Caco-2 (cell line): ENCODE results near the gene SKOR2. TPM values are rescaled to one million over a fixed set of nuclear protein-coding genes. Genes with fewer than 3 reads are reported as not detected.

Experiments
- BruUV-seq: library from RNA; stranded (reverse); fragments of 400-500 nt; replicated peaks from 2 replicates; lab custom pipeline; 2021; lab: Mats Ljungman, UMichigan
- CTCF ChIA-PET: fragments of 300-600 bp; sonication (Branson Sonifier 250); formaldehyde crosslinking; loops from one replicate; lab custom pipeline; 2022; ENCODE audit warnings: antibody characterized with exemption; lab: Charles Lee
- POLR2A ChIA-PET: fragments of 300-600 bp; sonication (Branson Sonifier 250); formaldehyde crosslinking; loops from one replicate; lab custom pipeline; 2022; ENCODE audit warnings: antibody characterized with exemption; lab: Charles Lee
- DNase-seq, 2 experiments: peaks; one replicate each; pipeline versions ENCODE4 v3.0.0 to v3.0.0-alpha.2; 2020 to 2022
- H3K27me3 ChIP-seq: replicated peaks from 2 replicates; pipeline ENCODE4 v1.6.0; 2011; ENCODE audit warnings: low read length; ENCODE audit not compliant: control insufficient read depth, insufficient read depth
- H3K36me3 ChIP-seq: 2 replicates; pipeline ENCODE4 v1.5.1; 2011; ENCODE audit warnings: low read length; ENCODE audit not compliant: control insufficient read depth, insufficient read depth
- H3K4me1 ChIP-seq: fragments of 250-450 bp; sonication (Bioruptor Pico); 2 replicates; pipeline ENCODE4 v1.5.1; 2020; ENCODE audit warnings: mild to moderate bottlenecking
- H3K4me3 ChIP-seq: 2 replicates; pipeline ENCODE4 v1.5.1; 2011; ENCODE audit warnings: low read depth, mild to moderate bottlenecking, control low read depth, low read length
- H3K9me3 ChIP-seq: fragments of 250-450 bp; sonication (Bioruptor Pico); 2 replicates; pipeline ENCODE4 v1.5.1; 2020; ENCODE audit warnings: mild to moderate bottlenecking, moderate library complexity
- H3K27ac Mint-ChIP-seq: one replicate; pipeline ENCODE4 v1.8.0; 2022; ENCODE audit warnings: mixed read lengths; ENCODE audit not compliant: unreplicated experiment
- H3K27me3 Mint-ChIP-seq: one replicate; pipeline ENCODE4 v1.8.0; 2022; ENCODE audit warnings: mixed read lengths; ENCODE audit not compliant: insufficient read depth, unreplicated experiment
- H3K36me3 Mint-ChIP-seq: one replicate; pipeline ENCODE4 v1.8.0; 2022; ENCODE audit warnings: mild to moderate bottlenecking, mixed read lengths; ENCODE audit not compliant: insufficient read depth, unreplicated experiment
- H3K4me1 Mint-ChIP-seq: one replicate; pipeline ENCODE4 v1.8.0; 2022; ENCODE audit warnings: low read depth, mixed read lengths; ENCODE audit not compliant: unreplicated experiment
- H3K4me3 Mint-ChIP-seq: one replicate; pipeline ENCODE4 v1.8.0; 2022; ENCODE audit warnings: mild to moderate bottlenecking, moderate library complexity, mixed read lengths; ENCODE audit not compliant: unreplicated experiment
- H3K9me3 Mint-ChIP-seq: one replicate; pipeline ENCODE4 v1.8.0; 2022; ENCODE audit warnings: mixed read lengths; ENCODE audit not compliant: unreplicated experiment
- intact Hi-C: fragments of 100-400 bp; cut with micrococcal nuclease; formaldehyde crosslinking; loops from one replicate; pipeline ENCODE4 v1.10.0; 2022; ENCODE audit not compliant: unreplicated experiment
- total RNA-seq: library from RNA; stranded (reverse); gene quantifications from 2 replicates; pipeline ENCODE4 v1.2.3, GENCODE V29; 2022
- TF ChIP-seq, protein P1 (sequence below), 2 experiments: fragments of 200-600 bp in 1 of 2; IDR thresholded peaks; 1 replicate in 1 of 2; 2 replicates in 1 of 2; pipeline versions ENCODE4 v1.5.1 to v1.8.0; 2011 to 2022; ENCODE audit warnings: antibody characterized with exemption in 1 of 2, control low read depth in 1 of 2, inconsistent platforms in 1 of 2, low read depth in 1 of 2, low read length in 1 of 2, mild to moderate bottlenecking in 1 of 2, moderate library complexity in 1 of 2; ENCODE audit not compliant: insufficient read depth in 1 of 2, severe bottlenecking in 1 of 2, unreplicated experiment in 1 of 2

Gene SKOR2
- total RNA-seq, 1 experiment from 2014 or later = not detected

DNA sequence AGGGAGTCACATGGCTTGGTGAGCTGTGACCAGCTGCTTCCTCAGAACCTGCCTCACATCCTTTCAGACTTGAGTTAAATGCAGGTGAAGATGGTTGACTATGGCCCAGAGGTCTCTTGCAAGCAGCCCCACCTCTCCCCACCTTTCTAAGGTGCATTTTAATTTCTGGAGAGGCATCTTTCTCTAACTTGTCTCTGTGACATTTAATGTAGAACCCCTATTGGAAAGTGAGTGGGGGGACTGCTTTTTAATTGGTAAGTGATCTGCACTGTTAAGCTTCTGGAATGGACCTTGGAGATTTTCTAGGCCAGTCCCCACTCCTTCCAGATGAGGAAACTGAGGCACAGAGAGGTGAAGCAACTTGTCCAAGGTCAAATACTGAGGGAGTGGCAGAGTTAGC, 37.3 kb upstream of the SKOR2 start:
- no peak overlapping the region for H3K27ac Mint-ChIP-seq
- no peak overlapping the region for H3K4me3 ChIP-seq
- H3K4me3 Mint-ChIP-seq = no peak overlapping the region
- H3K4me1 ChIP-seq = no peaks in the 10 kb centered on the region
- H3K9me3 Mint-ChIP-seq = no peaks in the 10 kb centered on the region
- TF ChIP-seq, protein P1, sequence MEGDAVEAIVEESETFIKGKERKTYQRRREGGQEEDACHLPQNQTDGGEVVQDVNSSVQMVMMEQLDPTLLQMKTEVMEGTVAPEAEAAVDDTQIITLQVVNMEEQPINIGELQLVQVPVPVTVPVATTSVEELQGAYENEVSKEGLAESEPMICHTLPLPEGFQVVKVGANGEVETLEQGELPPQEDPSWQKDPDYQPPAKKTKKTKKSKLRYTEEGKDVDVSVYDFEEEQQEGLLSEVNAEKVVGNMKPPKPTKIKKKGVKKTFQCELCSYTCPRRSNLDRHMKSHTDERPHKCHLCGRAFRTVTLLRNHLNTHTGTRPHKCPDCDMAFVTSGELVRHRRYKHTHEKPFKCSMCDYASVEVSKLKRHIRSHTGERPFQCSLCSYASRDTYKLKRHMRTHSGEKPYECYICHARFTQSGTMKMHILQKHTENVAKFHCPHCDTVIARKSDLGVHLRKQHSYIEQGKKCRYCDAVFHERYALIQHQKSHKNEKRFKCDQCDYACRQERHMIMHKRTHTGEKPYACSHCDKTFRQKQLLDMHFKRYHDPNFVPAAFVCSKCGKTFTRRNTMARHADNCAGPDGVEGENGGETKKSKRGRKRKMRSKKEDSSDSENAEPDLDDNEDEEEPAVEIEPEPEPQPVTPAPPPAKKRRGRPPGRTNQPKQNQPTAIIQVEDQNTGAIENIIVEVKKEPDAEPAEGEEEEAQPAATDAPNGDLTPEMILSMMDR (IDR thresholded peaks at IDR 0.05; ENCODE audit: insufficient read depth in 1 of 2, low read depth in 1 of 2, low read length in 1 of 2, severe bottlenecking in 1 of 2, unreplicated experiment in 1 of 2) = no peak
- BruUV-seq = no TSS peak
- no peaks in the 10 kb centered on the region for H3K36me3 Mint-ChIP-seq
- no peaks in the 10 kb centered on the region for H3K36me3 ChIP-seq
- no peaks in the 10 kb centered on the region for H3K4me1 Mint-ChIP-seq
- no peaks in the 10 kb centered on the region for H3K27me3 ChIP-seq
- H3K9me3 ChIP-seq = no peaks in the 10 kb centered on the region
- intact Hi-C loops = no loop called here
- POLR2A ChIA-PET = no interaction called here
- DNase-seq = no peak
- CTCF ChIA-PET = no interaction called here
- peaks cover 13% of the 10 kb centered on the region for H3K27me3 Mint-ChIP-seq

DNA sequence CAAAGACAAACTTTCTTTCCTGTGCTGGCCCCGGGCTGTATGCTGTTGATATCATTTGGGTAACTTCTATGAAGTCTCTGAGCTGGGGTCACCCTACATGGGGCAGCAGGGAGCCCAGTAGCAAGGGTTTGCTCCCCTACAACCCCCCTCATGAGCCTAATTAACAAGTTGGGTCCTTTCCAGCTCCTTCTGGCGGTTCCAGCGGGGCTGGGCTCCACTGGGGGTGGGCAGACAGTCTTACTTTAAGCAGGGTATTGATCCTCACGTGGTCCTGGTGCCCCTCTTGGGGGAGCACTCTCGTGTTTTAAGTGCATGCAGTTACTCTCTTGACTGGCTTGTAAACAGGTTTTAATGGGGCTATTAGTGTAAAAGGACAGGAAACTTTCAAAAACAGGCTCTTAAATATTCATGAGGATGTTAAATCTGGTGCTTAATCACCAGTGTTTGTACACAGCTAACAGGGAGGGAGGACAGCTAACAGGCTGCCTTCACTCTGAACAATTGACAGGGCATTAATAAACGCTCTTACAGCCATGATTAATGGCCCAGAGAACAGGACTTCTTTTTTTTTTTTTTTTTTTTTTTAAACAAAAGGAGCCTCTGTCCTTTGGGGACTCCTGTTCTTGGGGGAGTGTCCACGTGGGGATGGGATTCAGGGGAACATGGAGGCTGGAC, 36.6 kb upstream of the SKOR2 start:
- Histone ChIP-seq H3K9me3 (no peaks in the 10 kb centered on the region), H3K27me3 (no peaks in the 10 kb centered on the region), H3K4me1 (no peaks in the 10 kb centered on the region), H3K4me3 (no peak overlapping the region), H3K36me3 (no peaks in the 10 kb centered on the region)
- intact Hi-C loops = no loop called here
- POLR2A ChIA-PET = no interaction called here
- no peak for DNase-seq
- BruUV-seq = no TSS peak
- TF ChIP-seq, protein P1 (IDR thresholded peaks at IDR 0.05; ENCODE audit: insufficient read depth in 1 of 2, low read depth in 1 of 2, low read length in 1 of 2, severe bottlenecking in 1 of 2, unreplicated experiment in 1 of 2) = no peak
- Mint-ChIP-seq H3K9me3 (no peaks in the 10 kb centered on the region), H3K4me1 (no peaks in the 10 kb centered on the region), H3K36me3 (no peaks in the 10 kb centered on the region), H3K27ac (no peak overlapping the region), H3K4me3 (no peak overlapping the region), H3K27me3 (peaks cover 16% of the 10 kb centered on the region)
- CTCF ChIA-PET = no interaction called here

DNA sequence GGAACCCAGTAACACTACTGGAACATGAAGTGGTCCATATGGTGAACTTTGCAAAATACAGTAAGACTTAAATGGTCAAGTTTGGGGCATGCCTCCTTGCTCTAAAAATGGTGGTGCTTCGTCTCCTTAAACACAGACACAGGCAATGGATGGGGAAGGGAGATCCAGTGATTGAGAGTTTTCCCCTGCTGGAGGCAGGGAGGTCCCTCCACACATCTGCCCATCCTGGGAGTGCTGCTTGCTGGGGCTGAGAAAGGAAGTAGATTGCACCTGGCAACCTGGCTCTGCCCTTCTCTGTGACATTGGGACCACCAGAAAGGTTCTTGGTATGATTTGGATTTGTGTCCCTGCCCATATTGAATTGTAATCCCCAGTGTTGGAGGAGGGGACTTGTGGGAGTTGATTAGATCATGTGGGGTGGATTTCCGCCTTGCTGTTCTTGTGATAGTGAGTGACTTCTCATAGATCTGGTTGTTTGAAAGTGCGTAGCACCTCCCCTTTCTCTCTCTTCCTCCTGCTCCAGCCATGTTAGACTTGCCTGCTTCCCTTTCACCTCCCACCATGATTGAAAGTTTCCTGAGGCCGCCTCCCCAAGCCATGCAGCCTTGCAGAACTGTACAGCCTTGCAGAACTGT, 35.4 kb upstream of the SKOR2 start:
- Mint-ChIP-seq H3K4me1 (no peaks in the 10 kb centered on the region), H3K27ac (no peak overlapping the region), H3K4me3 (no peak overlapping the region), H3K36me3 (no peaks in the 10 kb centered on the region), H3K27me3 (peaks cover 13% of the 10 kb centered on the region), H3K9me3 (no peaks in the 10 kb centered on the region)
- Histone ChIP-seq H3K36me3 (no peaks in the 10 kb centered on the region), H3K4me1 (no peaks in the 10 kb centered on the region), H3K4me3 (no peak overlapping the region), H3K9me3 (no peaks in the 10 kb centered on the region), H3K27me3 (no peaks in the 10 kb centered on the region)
- CTCF ChIA-PET = no interaction called here
- intact Hi-C loops = no loop called here
- no TSS peak for BruUV-seq
- POLR2A ChIA-PET = no interaction called here
- TF ChIP-seq, protein P1 (IDR thresholded peaks at IDR 0.05; ENCODE audit: insufficient read depth in 1 of 2, low read depth in 1 of 2, low read length in 1 of 2, severe bottlenecking in 1 of 2, unreplicated experiment in 1 of 2) = no peak
- no peak for DNase-seq
